ENCODE measurements around the gene SLC26A6.

DNA sequence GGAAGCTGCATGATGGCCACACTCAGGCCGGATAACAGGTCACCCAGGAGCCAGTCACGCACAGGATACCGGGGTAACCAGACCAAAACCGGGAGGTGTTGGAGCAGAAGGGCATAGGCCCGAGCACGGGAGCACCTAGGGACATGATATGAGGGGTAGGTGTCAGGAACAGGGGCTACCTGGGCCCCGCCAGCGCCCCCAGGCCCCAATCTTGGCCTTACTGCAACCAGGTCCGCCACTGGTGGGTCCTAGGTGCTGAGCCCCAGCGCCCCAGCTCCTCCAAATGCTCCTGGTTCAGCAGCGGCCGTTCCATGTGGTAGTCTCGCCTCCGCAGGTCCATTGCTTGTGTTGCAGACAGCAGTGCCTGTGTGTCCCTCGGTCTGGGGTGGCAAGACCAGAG, 2.0 kb downstream of the SLC26A6 start:
- TF ChIP-seq, protein P1, sequence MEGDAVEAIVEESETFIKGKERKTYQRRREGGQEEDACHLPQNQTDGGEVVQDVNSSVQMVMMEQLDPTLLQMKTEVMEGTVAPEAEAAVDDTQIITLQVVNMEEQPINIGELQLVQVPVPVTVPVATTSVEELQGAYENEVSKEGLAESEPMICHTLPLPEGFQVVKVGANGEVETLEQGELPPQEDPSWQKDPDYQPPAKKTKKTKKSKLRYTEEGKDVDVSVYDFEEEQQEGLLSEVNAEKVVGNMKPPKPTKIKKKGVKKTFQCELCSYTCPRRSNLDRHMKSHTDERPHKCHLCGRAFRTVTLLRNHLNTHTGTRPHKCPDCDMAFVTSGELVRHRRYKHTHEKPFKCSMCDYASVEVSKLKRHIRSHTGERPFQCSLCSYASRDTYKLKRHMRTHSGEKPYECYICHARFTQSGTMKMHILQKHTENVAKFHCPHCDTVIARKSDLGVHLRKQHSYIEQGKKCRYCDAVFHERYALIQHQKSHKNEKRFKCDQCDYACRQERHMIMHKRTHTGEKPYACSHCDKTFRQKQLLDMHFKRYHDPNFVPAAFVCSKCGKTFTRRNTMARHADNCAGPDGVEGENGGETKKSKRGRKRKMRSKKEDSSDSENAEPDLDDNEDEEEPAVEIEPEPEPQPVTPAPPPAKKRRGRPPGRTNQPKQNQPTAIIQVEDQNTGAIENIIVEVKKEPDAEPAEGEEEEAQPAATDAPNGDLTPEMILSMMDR (IDR thresholded peaks at IDR 0.05) = no peak
- TF ChIP-seq POLR2A (IDR thresholded peaks at IDR 0.05) = no peak
